GM21367 (cell line): Measurements from ENCODE around the gene NPSR1.
"Not testable (repeated sequence)": the region's sequence is repeated elsewhere in the genome, so short reads cannot be mapped to it uniquely, and the experiment has no call there.

Experiments used
- ATAC-seq: cut with Tn5 transposase; IDR thresholded peaks from one replicate; pipeline ENCODE4 v1.9.1; 2021; ENCODE audit not compliant: unreplicated experiment

Gene NPSR1

DNA sequence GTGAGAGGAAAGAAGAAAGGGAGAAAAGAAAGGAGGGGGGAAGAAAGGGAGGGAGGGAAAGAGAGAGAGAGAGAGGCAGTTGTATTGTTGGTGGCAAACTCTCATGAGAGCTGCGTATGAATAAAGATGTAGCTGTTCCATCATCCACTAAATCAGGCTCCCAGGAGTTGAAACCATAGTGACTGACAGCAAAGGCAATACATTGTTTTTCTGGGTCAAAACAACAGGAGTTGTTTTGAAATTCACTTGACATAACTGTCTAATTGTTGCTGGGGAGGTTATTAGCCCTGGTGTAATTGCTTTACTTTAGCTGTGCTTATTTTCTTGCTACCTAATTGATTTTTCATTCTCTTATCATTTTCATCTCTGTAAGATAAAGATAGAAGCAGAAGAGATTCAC, 173.4 kb downstream of the NPSR1 start:
- ATAC-seq: no peak

DNA sequence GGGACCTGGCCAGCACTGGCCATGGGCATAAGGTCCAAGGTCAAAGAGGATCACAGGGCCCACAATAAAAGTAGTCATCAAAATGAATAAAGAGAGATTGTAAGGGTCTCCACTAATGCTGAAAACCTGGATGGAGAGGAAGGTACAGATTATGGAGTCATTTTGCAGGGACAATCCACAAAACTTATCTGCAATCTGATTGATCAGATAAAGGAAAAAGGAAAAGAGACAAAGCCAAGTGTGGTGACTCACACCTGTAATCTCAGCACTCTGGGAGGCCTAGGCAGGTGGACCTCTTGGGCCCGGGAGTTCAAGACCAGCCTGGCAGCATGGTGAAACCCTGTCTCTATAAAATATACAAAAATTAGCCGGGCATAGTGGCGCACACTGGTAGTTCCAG, 174.0 kb downstream of the NPSR1 start:
- ATAC-seq: no peak

DNA sequence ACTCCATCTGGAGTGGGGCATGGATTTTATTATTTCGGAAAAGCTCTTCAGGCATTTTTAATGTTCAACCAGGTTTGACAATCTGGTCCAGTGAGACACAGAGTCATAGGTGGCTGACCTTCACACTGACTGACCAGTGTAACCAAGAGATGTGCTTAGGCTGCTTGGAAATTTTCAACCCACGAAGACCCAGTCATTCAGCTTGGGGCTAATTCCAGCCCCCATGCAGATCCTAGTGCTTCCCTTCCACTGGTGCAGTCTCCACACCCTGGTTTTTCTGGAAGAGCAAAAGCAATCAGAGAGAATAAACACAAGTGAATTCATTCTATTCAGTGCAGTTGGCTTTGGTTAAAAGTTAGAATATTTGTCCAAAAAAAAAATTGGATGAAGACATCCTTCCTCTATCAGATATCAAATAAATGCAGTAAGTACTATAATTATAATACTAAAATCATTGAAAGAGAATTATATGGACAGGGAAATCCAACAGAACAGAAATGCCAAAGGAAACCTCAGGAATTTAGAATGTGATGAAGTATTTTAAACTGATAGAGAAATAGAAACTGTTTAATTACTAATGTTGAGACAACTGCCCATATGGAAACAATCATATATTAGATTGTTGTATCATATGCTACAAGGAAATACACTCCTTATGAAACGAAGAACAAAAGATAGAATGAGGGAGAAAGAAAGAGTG, 178.0 kb downstream of the NPSR1 start:
- ATAC-seq: no peak

DNA sequence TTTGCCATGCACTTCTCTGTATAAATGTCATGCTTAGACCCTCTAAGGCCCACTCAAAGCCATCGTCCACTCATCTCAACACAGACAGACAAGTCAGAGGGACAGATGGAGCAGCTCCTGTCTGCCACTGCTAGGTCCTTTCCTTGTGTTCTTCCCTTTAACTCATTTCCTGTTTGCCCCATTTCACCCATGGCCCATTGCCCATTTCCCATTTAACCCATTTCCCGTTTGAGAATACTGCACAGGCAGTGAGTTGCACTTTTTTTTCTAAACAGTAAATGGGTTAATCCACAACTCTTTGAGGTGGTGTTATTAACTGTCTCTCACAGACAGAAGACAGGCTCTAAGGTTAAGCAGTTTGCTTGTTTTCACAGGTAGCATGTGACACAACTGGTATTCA, 179.3 kb downstream of the NPSR1 start:
- ATAC-seq: no peak

DNA sequence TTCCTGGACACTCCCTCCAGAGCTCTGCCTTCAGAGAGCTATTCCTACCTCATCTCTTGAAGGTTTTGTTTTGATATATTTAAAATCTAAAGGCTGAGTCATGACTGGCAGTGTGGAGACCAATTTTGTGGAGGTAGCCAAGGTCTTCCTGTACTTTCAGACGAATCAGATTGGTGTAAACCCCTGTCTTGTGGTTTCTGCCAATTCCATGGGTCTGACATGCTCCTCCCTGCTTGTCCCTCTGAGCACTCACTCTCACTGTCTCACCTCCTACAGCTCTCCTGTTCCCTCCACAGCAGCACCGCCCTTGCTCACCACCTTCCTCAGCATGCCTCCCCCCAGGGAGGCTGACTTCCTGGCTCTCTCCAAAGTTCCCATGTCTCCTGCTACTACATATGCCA, 179.8 kb downstream of the NPSR1 start:
- ATAC-seq: no peak

DNA sequence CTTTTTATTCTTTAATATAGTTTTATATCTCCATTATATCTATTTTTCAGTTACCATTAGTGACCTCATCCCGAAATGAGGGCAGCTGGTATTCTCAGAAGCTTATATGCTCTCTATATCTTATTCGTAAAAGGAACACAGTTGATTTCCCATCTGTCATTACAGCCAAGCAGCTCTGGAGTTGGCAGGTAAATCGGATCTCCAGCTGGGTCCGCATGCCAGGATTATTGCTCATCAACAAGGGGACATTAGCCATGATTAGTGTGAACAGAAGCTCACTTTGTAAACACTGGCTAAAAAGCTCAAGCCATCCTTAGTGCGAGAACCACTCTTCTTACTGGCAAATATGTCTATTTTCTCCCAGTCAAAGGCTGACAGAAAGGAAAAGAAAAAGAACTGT, 180.3 kb downstream of the NPSR1 start:
- no peak for ATAC-seq

- no peak for ATAC-seq
These were observed 181.6 kb downstream of the NPSR1 start for GRCh38 chr7:34839645-34840044.

DNA sequence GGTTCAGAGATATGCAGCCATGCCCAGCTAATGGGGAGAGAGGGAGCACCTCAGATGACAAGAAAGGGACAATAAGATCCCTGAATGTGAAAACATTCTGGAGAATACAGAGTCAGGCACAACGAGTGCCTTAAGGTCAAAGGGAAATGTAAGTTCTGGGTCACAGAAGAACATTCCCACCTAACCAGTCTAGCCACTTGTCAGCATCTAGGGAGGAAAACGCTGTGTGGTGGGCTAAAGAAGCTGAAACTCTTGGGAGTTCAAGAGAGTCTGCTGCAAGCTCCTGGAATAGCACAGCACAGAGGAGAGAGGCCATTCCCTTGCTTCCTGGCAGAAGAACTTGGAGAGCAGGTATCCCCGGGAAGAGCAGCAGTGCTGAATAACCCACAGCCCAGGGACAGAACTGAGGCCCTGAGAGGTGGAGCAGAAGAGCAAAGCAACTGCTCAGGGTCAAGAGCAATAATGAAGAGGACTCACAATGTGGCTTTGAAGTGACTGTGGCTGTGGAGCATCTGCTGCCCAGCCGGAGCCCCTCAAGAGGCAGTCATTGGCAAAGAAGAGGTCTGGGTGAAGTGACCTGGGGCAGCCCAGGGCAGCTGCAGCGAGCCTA, 182.3 kb downstream of the NPSR1 start:
- ATAC-seq: no peak

DNA sequence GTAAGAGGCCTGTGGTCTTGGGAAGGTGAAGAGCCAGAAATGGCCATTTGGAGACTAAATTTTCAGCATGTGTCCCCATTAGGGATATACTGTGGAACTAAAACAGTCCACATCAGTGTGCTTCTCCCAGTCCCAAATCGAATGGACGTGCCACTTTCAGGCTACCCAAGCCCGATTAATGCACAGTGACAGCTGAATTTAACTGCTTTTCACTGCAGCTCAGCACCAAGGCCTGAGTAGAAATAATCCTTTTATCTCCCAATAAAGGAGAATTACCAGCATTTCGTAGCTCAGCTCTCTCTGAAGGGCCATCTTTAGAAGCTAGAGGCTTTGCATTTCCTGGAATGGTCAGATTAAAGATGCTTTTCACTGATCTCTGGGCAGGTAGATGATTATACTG, 183.3 kb downstream of the NPSR1 start:
- ATAC-seq: no peak

DNA sequence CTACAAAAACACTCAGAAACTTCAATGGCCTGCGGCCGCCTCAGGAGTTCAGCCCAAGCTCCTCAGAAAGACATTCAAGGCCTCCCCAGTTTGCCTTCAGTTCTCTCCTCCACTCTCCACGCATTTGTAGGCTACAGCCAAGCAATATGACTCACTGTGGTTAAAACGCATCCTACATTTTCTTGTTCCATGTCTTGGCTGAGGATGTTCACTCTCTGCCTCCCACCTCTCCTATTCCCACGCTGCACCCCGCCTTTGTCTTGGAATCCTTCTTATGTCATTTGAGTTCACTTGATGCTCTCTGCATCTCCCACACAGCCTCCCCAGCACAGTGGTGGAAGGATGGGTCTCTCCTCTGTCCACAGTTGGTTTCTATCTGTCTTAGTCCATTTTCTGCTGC, 184.8 kb downstream of the NPSR1 start:
- no peak for ATAC-seq

GRCh38 chr7:34844406-34844805, 186.4 kb downstream of the NPSR1 start:
- no peak for ATAC-seq

GRCh38 chr7:34844936-34845665, 187.1 kb downstream of the NPSR1 start:
- ATAC-seq: no peak

GRCh38 chr7:34845666-34846361, 187.8 kb downstream of the NPSR1 start:
- ATAC-seq: no peak

- no peak for ATAC-seq
These were observed 189.0 kb downstream of the NPSR1 start for GRCh38 chr7:34846976-34847375.

- ATAC-seq: no peak
These were observed 190.7 kb downstream of the NPSR1 start for GRCh38 chr7:34848670-34849069.

- no peak for ATAC-seq
These were observed 191.3 kb downstream of the NPSR1 start for GRCh38 chr7:34849163-34849960.

DNA sequence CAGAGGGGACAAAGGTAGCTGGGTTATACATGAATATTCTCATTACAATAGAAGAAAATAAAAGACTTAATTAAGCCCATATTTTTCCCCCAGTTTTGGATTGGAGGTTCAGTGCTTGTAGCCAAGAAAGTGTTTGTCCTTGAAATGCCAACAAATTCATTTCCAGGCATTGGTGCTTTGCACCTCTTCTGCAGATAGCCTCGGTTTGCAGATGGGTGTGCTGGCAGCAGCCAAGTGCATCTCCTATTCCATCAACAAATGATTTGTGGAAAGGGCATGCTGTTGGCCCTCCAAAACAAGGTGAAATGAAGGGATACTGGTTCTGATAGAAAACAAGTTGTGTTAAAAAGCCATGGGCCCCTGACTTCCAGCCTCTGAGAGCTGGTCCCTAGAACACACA, 192.0 kb downstream of the NPSR1 start:
- no peak for ATAC-seq

GRCh38 chr7:34850681-34851080, 192.7 kb downstream of the NPSR1 start:
- ATAC-seq: no peak

DNA sequence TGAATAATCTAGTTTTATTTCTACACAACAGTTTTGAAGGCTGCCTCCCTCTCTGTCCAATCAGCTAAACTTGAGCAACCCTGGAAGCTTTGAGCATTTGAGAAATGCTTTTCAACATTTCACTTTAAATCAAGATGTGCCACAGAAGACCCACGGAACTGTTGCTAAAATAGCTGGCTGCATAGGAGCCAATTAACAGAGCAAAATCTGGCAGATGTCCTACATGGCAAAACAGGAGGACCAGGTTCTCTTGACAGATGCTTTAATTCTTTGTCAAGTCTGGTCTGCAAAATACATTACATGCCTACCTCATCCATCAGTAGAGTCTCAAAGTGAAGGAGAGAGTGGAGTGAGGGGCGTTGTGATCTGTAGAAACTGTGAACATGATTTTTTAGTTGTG, 193.4 kb downstream of the NPSR1 start:
- ATAC-seq: no peak

DNA sequence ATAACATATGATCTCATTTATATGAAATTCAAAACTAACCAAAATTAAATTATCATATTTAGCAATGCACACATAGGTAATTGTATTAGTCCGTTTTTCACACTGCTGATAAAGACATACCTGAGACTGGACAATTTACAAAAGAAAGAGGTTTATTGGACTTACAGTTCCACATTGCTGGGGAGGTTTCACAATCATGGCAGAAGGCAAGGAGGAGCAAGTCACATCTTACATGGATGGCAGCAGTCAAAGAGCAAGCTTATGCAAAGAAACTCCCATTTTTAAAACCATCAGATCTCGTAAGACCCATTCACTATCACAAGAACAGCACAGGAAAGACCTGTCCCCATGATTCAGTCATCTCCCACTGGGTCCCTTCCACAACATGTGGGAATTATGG, 200.4 kb downstream of the NPSR1 start:
- not testable (repeated sequence) for ATAC-seq

DNA sequence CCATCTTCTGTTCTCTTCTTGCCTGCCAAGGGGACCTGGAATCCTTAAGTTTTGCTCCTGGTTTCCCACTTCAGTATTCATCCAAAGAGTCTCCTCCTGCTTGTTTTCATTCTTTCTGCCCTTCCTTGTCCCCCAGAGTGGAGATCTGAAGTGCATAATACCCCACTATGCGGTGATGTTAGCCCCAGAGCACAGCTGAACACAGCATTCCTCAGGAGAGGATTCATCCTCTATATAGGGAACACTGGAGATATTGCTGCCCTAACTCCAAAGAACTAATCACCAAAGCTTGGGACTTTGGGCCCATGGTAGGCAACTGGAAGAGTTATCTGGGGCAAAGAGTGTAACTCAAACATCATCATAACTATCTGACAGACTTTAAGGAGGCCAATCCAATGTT, 201.3 kb downstream of the NPSR1 start:
- not testable (repeated sequence) for ATAC-seq
